ENCODE measurements around the gene DRD1.
"Not testable (repeated sequence)": the region's sequence is repeated elsewhere in the genome, so short reads cannot be mapped to it uniquely, and the experiment has no call there.

Gene DRD1

DNA sequence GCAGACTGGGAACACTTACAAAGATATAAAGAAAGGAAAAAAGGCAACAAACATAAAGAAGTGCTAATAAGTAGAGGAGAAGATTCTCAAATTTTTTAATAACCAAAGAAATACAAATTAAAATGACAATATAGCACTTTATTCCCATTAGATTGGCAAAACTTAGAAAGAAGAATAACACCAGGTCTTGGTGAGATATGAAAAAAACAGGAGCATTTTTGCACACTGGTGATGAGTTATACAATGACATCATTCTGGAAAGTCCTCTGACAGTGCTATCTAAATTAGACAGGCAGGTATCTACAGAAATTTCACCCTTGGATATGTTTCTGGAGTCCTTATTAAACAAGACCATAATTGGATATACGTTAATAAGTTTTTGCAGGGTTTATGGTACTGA is 24.9 kb upstream of the DRD1 start:
- no peak for DNase-seq (ENCODE audit: low read depth in 4 of 4, low spot score in 1 of 4)

- no peak for DNase-seq (ENCODE audit: low read depth in 4 of 4, low spot score in 1 of 4)
Observed at GRCh38 chr5:175467983-175468690, 24.2 kb upstream of the DRD1 start.

DNA sequence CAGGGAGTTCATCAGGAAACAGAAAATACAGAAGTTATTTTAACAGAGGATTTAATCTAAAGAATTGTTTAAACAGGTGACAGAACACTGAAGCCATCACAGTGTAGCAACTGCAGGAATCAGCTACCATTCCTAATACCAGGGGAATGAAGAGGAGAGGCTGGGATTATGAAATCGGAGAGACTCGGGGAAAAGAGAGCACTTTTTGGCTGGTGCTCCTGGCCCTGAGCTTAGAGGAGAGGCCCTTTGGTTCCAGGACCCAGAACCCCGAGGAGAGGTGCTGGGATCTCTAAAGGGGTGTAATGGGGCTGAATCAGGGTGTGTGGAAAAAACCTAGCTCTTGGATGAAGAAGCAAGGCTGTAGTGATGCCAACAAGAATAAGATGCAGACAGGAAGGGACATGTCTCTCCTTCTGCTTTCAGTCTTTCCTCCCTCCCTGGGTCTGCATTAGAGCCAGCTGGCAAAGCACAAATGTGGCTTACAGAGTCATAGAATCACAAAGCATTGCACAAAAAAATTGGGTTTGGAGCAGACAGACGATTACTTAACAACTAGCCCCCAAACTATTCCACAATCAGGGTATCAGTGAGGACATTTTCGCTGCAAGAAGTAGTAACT is 22.8 kb upstream of the DRD1 start:
- DNase-seq (ENCODE audit: low read depth in 4 of 4, low spot score in 1 of 4) = no peak

DNA sequence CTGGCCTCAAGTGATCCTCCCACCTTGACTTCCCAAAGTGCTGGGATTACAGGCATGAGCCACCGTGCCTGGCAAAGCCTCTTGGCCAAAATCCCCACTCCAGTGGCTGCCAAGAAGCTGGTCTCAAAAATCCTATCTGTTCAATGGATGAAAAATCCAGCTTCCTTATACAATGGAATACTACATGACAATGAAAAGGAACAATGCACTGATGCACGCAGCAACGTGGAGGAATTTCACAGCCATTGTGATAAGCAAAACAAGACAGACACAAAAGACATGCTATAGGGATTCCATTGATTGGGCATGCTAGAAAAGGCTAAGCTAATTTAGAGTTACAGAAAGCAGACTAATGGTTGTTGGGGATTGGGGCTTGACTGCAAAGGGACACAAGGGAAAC is 21.3 kb upstream of the DRD1 start:
- no peak for DNase-seq (ENCODE audit: low read depth in 4 of 4, low spot score in 1 of 4)

- no peak for DNase-seq (ENCODE audit: low read depth in 4 of 4, low spot score in 1 of 4)
Observed at GRCh38 chr5:175464942-175465233, 20.9 kb upstream of the DRD1 start.

DNA sequence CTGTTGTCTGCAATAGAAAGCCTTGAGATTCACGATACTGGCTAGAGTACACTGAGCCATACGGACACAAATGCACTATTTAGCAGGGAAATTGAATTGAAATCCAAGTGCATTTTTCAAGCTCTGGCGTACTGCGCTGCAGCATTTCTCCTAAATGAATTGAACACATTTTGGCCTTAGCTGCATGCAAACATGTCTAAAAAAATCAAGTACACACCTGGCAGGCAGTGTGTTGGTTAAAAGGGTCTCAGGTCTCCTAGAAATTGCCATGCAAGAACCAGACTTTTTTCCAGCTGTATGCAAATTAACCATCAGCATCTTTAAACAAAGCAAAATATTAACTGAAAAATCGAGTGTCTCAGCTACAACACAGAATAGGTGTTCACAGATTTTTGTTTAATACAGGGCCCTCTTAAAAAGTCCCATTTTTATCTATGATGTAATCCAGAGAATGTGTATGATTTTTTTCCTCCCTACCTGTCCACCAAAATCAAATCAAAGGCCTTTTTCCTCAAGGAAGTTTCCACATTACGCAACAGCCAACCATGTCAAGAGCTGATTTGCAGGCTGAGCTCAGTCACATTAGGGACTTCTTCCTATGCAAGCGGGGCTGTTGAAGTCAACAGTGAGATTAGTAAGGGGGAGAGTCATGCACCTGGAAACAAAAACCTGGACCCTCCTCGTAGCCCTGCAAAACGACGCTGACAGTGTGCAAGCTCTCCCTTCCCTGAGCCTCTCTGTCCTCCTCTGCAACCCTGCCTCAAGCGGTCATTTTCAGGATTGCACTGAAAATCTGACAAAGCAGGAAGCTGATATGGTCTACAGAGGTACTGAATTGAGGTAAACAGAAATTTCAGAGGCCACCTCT is 20.3 kb upstream of the DRD1 start:
- DNase-seq (ENCODE audit: low read depth in 4 of 4, low spot score in 1 of 4) = peak; percentile 31 to 64 (median 48)

GRCh38 chr5:175463641-175464040 is 19.7 kb upstream of the DRD1 start:
- DNase-seq (ENCODE audit: low read depth in 4 of 4, low spot score in 1 of 4) = no peak

GRCh38 chr5:175461370-175461769 is 17.4 kb upstream of the DRD1 start:
- DNase-seq (ENCODE audit: low read depth in 4 of 4, low spot score in 1 of 4) = no peak

DNA sequence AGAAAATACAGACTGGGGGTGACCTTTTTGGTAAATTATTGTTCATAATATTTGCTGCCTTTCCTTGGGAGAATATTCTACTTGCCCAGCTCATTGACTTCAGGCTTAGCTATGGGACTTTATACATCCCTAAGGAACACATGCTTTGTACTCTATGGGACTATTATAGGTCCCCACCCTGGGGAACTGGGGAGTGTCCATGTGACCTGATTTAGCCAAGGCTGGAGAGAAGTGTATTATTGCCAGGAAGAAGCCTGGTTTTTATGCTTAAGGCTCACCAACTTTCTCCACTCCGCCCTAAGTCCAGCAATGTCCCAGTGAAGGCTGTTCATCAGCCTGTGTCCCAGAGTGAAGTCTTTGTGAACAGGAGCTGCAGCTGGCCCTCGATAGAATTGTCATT is 16.6 kb upstream of the DRD1 start:
- no peak for DNase-seq (ENCODE audit: low read depth in 4 of 4, low spot score in 1 of 4)

GRCh38 chr5:175460126-175460525 is 16.1 kb upstream of the DRD1 start:
- DNase-seq (ENCODE audit: low read depth in 4 of 4, low spot score in 1 of 4) = no peak

GRCh38 chr5:175457466-175457865 is 13.5 kb upstream of the DRD1 start:
- no peak for DNase-seq (ENCODE audit: low read depth in 4 of 4, low spot score in 1 of 4)

DNA sequence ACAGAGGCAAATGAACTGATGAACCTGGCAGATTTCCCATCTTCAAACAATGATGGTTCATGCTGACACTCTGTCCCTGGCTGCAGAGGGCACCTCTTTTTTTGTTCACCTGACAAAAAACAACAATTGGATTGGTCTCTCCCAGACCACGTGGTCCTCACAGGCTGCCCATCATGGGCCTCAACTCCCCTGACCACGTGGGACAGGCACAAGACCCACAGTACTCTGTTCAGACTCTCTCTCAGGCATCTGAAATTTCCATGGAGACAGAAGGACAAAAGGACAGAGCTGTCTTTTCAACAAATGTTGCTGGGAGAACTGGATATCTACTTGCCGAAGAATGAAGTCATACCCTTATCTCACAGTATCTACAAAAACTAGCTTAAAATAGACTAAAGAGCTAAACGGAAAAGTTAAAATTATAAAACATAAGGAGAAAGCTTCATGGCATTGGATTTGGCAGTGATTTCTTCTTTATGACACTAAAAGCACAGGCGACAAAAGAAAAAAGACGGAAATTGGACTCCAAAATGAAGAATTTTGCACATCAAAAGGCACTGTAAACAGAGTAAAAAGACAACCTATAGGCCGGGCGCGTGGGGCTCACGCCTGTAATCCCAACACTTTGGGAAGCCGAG is 12.2 kb upstream of the DRD1 start:
- DNase-seq (ENCODE audit: low read depth in 4 of 4, low spot score in 1 of 4) = no peak

- DNase-seq (ENCODE audit: low read depth in 4 of 4, low spot score in 1 of 4) = not testable (repeated sequence)
Observed at GRCh38 chr5:175454338-175454737, 10.4 kb upstream of the DRD1 start.

DNA sequence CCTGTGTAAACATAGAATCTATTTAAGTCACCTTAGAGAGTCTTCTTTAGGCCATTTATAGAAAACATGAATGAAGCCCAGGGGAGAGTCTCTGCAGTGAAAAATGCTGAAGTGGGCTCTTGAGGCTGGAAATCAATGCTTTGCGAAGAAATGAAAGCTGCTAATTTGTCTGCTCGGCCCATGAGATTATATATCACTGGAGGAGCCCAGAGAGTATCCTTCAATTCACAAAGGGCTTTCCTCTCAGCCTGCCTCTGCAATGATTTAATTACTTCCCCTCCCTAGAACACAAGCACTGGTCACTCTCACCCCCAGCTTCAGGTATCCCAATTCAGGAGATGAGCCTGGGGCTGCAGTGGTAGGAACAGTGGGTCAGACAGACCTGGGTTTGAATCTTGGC is 8.2 kb upstream of the DRD1 start:
- DNase-seq (ENCODE audit: low read depth in 4 of 4, low spot score in 1 of 4) = no peak

DNA sequence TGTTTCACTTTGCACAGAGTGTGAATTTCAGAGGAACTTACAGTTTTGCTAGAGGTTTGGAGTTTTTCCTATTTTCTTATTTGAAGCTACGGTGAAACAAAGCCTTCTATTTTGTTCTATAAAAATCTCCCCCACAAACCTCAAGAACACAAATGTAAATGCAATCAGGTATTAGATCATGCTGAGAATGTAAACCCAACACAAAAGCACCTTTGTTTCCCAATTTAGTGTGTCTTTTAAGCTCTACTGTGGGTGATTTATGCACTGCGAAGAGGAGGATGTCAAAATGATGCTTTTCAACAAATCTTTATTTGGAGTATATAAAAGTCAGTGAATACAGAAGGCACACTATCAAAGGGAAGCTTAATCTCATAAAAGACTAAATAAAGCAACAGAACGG is 4.3 kb upstream of the DRD1 start:
- no peak for DNase-seq (ENCODE audit: low read depth in 4 of 4, low spot score in 1 of 4)

GRCh38 chr5:175447571-175447970 is 3.6 kb upstream of the DRD1 start:
- DNase-seq (ENCODE audit: low read depth in 4 of 4, low spot score in 1 of 4) = no peak

DNA sequence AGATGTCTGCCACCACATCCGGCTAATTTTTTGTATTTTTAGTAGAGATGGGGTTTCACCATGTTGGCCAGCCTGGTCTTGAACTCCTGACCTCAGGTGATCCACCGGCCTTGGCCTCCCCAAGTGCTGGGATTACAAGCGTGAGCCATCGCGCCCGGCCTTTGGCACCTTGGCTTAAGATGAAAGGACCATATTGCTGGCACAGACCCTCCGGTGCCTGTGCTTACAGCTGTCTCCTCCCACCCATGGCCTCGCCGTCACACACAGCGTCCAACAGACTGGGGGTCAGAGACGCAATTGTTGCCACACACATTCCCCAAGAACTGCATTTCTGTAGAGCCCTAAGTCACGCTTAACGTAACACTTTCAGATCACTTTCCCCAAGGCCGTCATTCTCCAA is 2.4 kb upstream of the DRD1 start:
- not testable (repeated sequence) for DNase-seq (ENCODE audit: low read depth in 4 of 4, low spot score in 1 of 4)

GRCh38 chr5:175444905-175445456 is 999 bp upstream of the DRD1 start:
- DNase-seq (ENCODE audit: low read depth in 4 of 4, low spot score in 1 of 4) = no peak

- DNase-seq (ENCODE audit: low read depth in 4 of 4, low spot score in 1 of 4) = no peak
Observed at GRCh38 chr5:175443514-175444059, 395 bp downstream of the DRD1 start.

- DNase-seq (ENCODE audit: low read depth in 4 of 4, low spot score in 1 of 4) = no peak
Observed at GRCh38 chr5:175438234-175438857, 5.6 kb downstream of the DRD1 start.

DNA sequence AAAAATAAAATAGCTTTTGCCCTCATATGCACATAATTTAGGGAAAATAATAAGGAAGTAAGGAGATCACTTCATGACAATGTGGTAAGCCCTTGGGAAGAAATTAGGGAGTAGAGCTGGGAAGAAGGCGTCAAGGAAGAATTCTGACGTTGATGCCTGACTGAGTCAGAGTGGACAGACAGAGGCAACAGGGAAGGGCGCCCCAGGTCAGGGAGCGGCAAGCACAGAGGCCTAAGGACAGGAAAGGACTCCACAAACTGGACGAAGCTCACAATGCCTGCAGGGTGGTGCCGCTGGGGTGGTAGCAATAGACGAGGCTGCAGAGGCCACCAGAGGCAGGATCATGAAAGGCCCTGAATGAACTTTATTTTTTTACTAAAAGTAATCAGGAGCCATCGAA is 7.6 kb downstream of the DRD1 start:
- DNase-seq (ENCODE audit: low read depth in 4 of 4, low spot score in 1 of 4) = no peak

Data from stimulated activated CD4-positive, alpha-beta T cell treated with anti-CD3 and anti-CD28 coated beads, Interleukin-1b, Interleukin-23, amount 100 ng/mL, for 24 hours (primary cell).